Panc1 (cell line): ENCODE results near the gene SIK2.

Source experiments
- CTCF ChIP-seq: fragments of 450-650 bp; IDR thresholded peaks from 2 replicates; pipeline ENCODE4 v1.5.1; 2017; ENCODE audit warnings: mild to moderate bottlenecking
- POLR2AphosphoS5 ChIP-seq: IDR thresholded peaks from 2 replicates; pipeline ENCODE4 v1.6.1; 2012; ENCODE audit warnings: mild to moderate bottlenecking, low read depth, low read length, moderate library complexity
- REST ChIP-seq, 2 experiments: IDR thresholded peaks; 2 replicates each; pipeline ENCODE4 v1.6.1; 2011 to 2012; ENCODE audit warnings: low read depth in 2 of 2, control low read depth in 1 of 2, low read length in 1 of 2, mild to moderate bottlenecking in 1 of 2, moderate library complexity in 1 of 2; ENCODE audit not compliant: insufficient read depth in 1 of 2
- SIN3A ChIP-seq: IDR thresholded peaks from 2 replicates; pipeline ENCODE4 v1.6.1; 2012; ENCODE audit warnings: low read depth, mild to moderate bottlenecking, low read length, moderate library complexity, borderline replicate concordance; ENCODE audit not compliant: insufficient read depth
- TCF7L2 ChIP-seq: IDR thresholded peaks from 2 replicates; pipeline ENCODE4 v1.6.1; 2011; ENCODE audit warnings: mild to moderate bottlenecking, low read depth, low read length, inconsistent platforms

GRCh38 chr11:111729831-111730311 is 127.6 kb downstream of the SIK2 start:
- TF ChIP-seq CTCF (no peak), TCF7L2 (no peak), POLR2AphosphoS5 (no peak), REST (IDR thresholded peaks at IDR 0.05; ENCODE audit: insufficient read depth in 1 of 2, low read depth in 2 of 2, low read length in 1 of 2) (no peak), SIN3A (no peak)
